Naive thymus-derived CD4-positive, alpha-beta T cell (primary cell): ENCODE measurements around the gene DLG2. TPM values are rescaled to one million over a fixed set of nuclear protein-coding genes. Genes with fewer than 3 reads are reported as not detected.

Experiments
- ATAC-seq: fragments of 150-1000 bp; cut with Tn5 transposase; 2 replicates; pipeline ENCODE4 v1.10.0; 2021; ENCODE audit warnings: mild to moderate bottlenecking, moderate library complexity
- CTCF ChIA-PET: fragments of 350-600 bp; sonication (Branson Sonifier 250); formaldehyde crosslinking; loops from one replicate; lab custom pipeline; 2021; ENCODE audit warnings: antibody characterized with exemption; lab: Charles Lee
- POLR2A ChIA-PET: fragments of 350-600 bp; sonication (Branson Sonifier 250); formaldehyde crosslinking; loops from one replicate; lab custom pipeline; 2021; ENCODE audit warnings: antibody characterized with exemption, inconsistent platforms; lab: Charles Lee
- DNase-seq, 9 donors: peaks; one replicate each; pipeline versions ENCODE4 v3.0.0 to v3.0.0-alpha.2; 2020 to 2022; ENCODE audit warnings: mixed read lengths in 1 of 9
- H3K27ac ChIP-seq: one replicate; pipeline ENCODE4 v1.7.0; 2013; ENCODE audit warnings: mild to moderate bottlenecking, low read depth, low read length, moderate library complexity
- H3K27me3 ChIP-seq, 2 donors: one replicate each; pipeline ENCODE4 v1.7.0; 2013; ENCODE audit warnings: low read length in 2 of 2, mild to moderate bottlenecking in 2 of 2, moderate library complexity in 2 of 2; ENCODE audit not compliant: control insufficient read depth in 2 of 2, insufficient read depth in 2 of 2
- H3K36me3 ChIP-seq, 3 experiments: 1 replicate in 2 of 3; 2 replicates in 1 of 3; pipeline ENCODE4 v1.7.0; 2013; ENCODE audit warnings: low read length in 3 of 3, mild to moderate bottlenecking in 3 of 3, moderate library complexity in 1 of 3; ENCODE audit not compliant: insufficient read depth in 3 of 3, control insufficient read depth in 2 of 3
- H3K4me1 ChIP-seq, 2 donors: one replicate each; pipeline ENCODE4 v1.7.0; 2013; ENCODE audit warnings: low read length in 2 of 2, mild to moderate bottlenecking in 2 of 2, moderate library complexity in 1 of 2; ENCODE audit not compliant: control insufficient read depth in 2 of 2, insufficient read depth in 2 of 2
- H3K4me3 ChIP-seq: 2 replicates; pipeline ENCODE4 v1.7.0; 2013; ENCODE audit warnings: mild to moderate bottlenecking, low read length
- H3K9me3 ChIP-seq, 3 experiments: 1 replicate in 2 of 3; 2 replicates in 1 of 3; pipeline ENCODE4 v1.7.0; 2013; ENCODE audit warnings: low read length in 3 of 3; ENCODE audit not compliant: control insufficient read depth in 2 of 3
- H3K27ac Mint-ChIP-seq, 9 donors: one replicate each; pipeline ENCODE4 v1.8.0; 2020 to 2022; ENCODE audit warnings: mixed read lengths in 9 of 9, mild to moderate bottlenecking in 8 of 9, moderate library complexity in 5 of 9, inconsistent platforms in 2 of 9
- H3K27me3 Mint-ChIP-seq, 5 donors: one replicate each; pipeline ENCODE4 v1.8.0; 2021 to 2022; ENCODE audit warnings: mixed read lengths in 5 of 5, mild to moderate bottlenecking in 1 of 5
- H3K36me3 Mint-ChIP-seq, 5 donors: one replicate each; pipeline ENCODE4 v1.8.0; 2020 to 2022; ENCODE audit warnings: mixed read lengths in 5 of 5, mild to moderate bottlenecking in 3 of 5, inconsistent platforms in 1 of 5
- H3K4me1 Mint-ChIP-seq, 7 donors: one replicate each; pipeline ENCODE4 v1.8.0; 2020 to 2022; ENCODE audit warnings: mixed read lengths in 7 of 7, mild to moderate bottlenecking in 3 of 7, inconsistent platforms in 1 of 7
- H3K4me3 Mint-ChIP-seq, 10 donors: one replicate each; pipeline ENCODE4 v1.8.0; 2020 to 2022; ENCODE audit warnings: mild to moderate bottlenecking in 10 of 10, mixed read lengths in 10 of 10, moderate library complexity in 6 of 10, inconsistent platforms in 2 of 10
- H3K9me3 Mint-ChIP-seq, 11 donors: one replicate each; pipeline ENCODE4 v1.8.0; 2020 to 2022; ENCODE audit warnings: mixed read lengths in 11 of 11, mild to moderate bottlenecking in 4 of 11, inconsistent platforms in 1 of 11, moderate library complexity in 1 of 11
- intact Hi-C, 2 donors: fragments of 100-400 bp; cut with micrococcal nuclease; formaldehyde crosslinking; loops; one replicate each; pipeline ENCODE4 v1.15.1; 2023
- polyA plus RNA-seq, 2 donors: library from polyadenylated mRNA; unstranded; fragments of 300-500 nt; fragmentation: Illumina TruSeq; gene quantifications; one replicate each; pipeline ENCODE4 v1.2.3, GENCODE V29; 2021
- total RNA-seq, 6 experiments: library from RNA in 5 of 6; stranded (reverse) in 5 of 6; gene quantifications; 1 replicate in 5 of 6; 2 replicates in 1 of 6; pipeline ENCODE4 v1.2.3 and lab custom pipeline; 2021 to 2026

DLG2 gene
- total and polyA plus RNA-seq, 7 experiments from 2014 or later = 0.64 to 6.1 (median 3.7) TPM

DNA sequence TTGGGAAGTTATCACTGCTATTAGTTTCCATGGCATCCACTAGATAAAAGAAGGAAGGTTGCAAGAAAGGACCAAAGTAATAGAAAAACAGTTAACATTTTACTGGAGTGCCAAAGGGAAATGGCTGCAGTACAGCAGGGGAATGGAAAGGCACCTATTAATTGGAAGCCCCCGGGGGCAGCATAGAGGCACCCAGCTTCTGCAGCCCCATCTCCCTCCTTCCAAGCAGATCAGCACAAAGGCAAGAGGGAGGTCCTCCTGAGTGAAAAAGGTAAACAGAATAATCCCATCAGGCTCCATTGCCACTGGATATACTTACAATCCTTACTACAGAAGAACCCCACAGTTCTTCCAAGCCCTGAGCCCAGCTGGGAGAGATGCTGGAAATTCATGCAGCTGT is 887.1 kb downstream of the DLG2 start:
- ChIA-PET POLR2A (no interaction called here), CTCF (no interaction called here)
- no peaks in the 10 kb centered on the region for H3K36me3 ChIP-seq
- H3K4me3 ChIP-seq = no peak overlapping the region
- ATAC-seq (no peak), DNase-seq (no peak)
- H3K9me3 Mint-ChIP-seq = peaks cover 8 to 52% (median 21%) of the 10 kb centered on the region in 11 donors
- H3K4me3 Mint-ChIP-seq = no peak overlapping the region
- H3K36me3 Mint-ChIP-seq = peaks cover 0 to 6% (median 0%) of the 10 kb centered on the region in 5 donors
- no peaks in the 10 kb centered on the region for H3K4me1 ChIP-seq
- H3K9me3 ChIP-seq = peaks cover 0 to 5% (median 0%) of the 10 kb centered on the region in 3 experiments
- H3K27ac ChIP-seq = no peak overlapping the region
- H3K27me3 Mint-ChIP-seq = no peaks in the 10 kb centered on the region
- no peaks in the 10 kb centered on the region for H3K4me1 Mint-ChIP-seq
- intact Hi-C loops = no loop called here
- no peak overlapping the region for H3K27ac Mint-ChIP-seq
- no peaks in the 10 kb centered on the region for H3K27me3 ChIP-seq

DNA sequence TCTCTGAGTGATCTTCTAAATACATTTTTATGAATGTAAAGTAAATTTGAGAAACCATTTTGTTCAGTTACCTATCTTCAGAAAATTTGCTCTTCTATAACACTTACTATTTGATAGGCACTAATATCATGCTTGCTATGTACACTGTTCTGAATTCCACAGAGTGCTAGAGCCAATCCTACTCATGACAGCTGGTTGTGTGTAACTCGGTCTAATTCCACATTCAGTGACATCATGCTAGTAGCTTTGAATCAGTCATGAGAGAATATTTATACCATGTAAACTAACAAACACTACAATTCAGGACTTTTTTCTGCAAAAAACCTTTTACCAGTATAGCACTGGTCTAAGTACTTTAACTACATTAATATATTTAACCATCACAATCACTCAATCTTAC is 902.9 kb downstream of the DLG2 start:
- H3K4me1 ChIP-seq = no peaks in the 10 kb centered on the region
- Mint-ChIP-seq H3K27ac (no peak overlapping the region), H3K4me1 (peaks cover 0 to 21% (median 13%) of the 10 kb centered on the region in 7 donors), H3K4me3 (no peak overlapping the region), H3K36me3 (peaks cover 0 to 4% (median 0%) of the 10 kb centered on the region in 5 donors), H3K9me3 (peaks cover 2 to 52% (median 12%) of the 10 kb centered on the region in 11 donors), H3K27me3 (peaks cover 4 to 23% (median 8%) of the 10 kb centered on the region in 5 donors)
- H3K27ac ChIP-seq = no peak overlapping the region
- H3K9me3 ChIP-seq = no peaks in the 10 kb centered on the region
- no peaks in the 10 kb centered on the region for H3K27me3 ChIP-seq
- no peaks in the 10 kb centered on the region for H3K36me3 ChIP-seq
- H3K4me3 ChIP-seq = no peak overlapping the region
- no peak for DNase-seq
- POLR2A ChIA-PET = interaction anchor here (0.8 kb wide), 1 partner anchor 1571 kb away, joined by 3 read pairs; no protein-coding TSS in a partner anchor
- no peak for ATAC-seq
- CTCF ChIA-PET = no interaction called here
- intact Hi-C loops = loop anchor here in 1 of 2 donors (10.0 kb wide), 2 partner anchors 159 to 941 kb away; partner anchors contain the start of gene CREBZF

- intact Hi-C loops = loop anchor here in 1 of 2 donors (10.0 kb wide), 2 partner anchors 158 to 942 kb away; partner anchors contain the start of gene CREBZF
- H3K27ac Mint-ChIP-seq = peak overlapping the region in 3 of 9 donors; percentile 36 to 84 (median 63)
- H3K9me3 Mint-ChIP-seq = peaks cover 0 to 37% (median 6%) of the 10 kb centered on the region in 11 donors
These were observed 904.5 kb downstream of the DLG2 start for GRCh38 chr11:84722583-84723108.

GRCh38 chr11:84721561-84721961 is 905.6 kb downstream of the DLG2 start:
- ATAC-seq (peak; percentile 52), DNase-seq (peak in 7 of 9 donors; percentile 25 to 71 (median 54))
- intact Hi-C loops = loop anchor here in 1 of 2 donors (10.0 kb wide), 2 partner anchors 157 to 943 kb away; partner anchors contain the start of gene CREBZF
- peaks cover 0 to 21% (median 13%) of the 10 kb centered on the region in 7 donors for H3K4me1 Mint-ChIP-seq
- POLR2A ChIA-PET = interaction anchor here (0.5 kb wide), 1 partner anchor 59 kb away, joined by 3 read pairs; no protein-coding TSS in a partner anchor
- peaks cover 0 to 4% (median 0%) of the 10 kb centered on the region in 5 donors for H3K36me3 Mint-ChIP-seq
- no peak overlapping the region for H3K27ac ChIP-seq
- H3K9me3 ChIP-seq = no peaks in the 10 kb centered on the region
- H3K36me3 ChIP-seq = no peaks in the 10 kb centered on the region
- H3K4me1 ChIP-seq = no peaks in the 10 kb centered on the region
- H3K27me3 ChIP-seq = no peaks in the 10 kb centered on the region
- H3K4me3 ChIP-seq = no peak overlapping the region
- H3K27ac Mint-ChIP-seq = peak overlapping the region in 8 of 9 donors; percentile 20 to 92 (median 70)
- peaks cover 4 to 24% (median 11%) of the 10 kb centered on the region in 5 donors for H3K27me3 Mint-ChIP-seq
- CTCF ChIA-PET = no interaction called here
- peak overlapping the region; percentile 14 to 89 (median 74) for H3K4me3 Mint-ChIP-seq
- H3K9me3 Mint-ChIP-seq = peaks cover 0 to 27% (median 6%) of the 10 kb centered on the region in 11 donors

More at GRCh38 chr11:84722583-84723108, 904.5 kb downstream of the DLG2 start:
- Histone ChIP-seq H3K36me3 (no peaks in the 10 kb centered on the region), H3K27me3 (no peaks in the 10 kb centered on the region), H3K9me3 (no peaks in the 10 kb centered on the region), H3K27ac (no peak overlapping the region), H3K4me1 (no peaks in the 10 kb centered on the region), H3K4me3 (no peak overlapping the region)
- peaks cover 0 to 4% (median 0%) of the 10 kb centered on the region in 5 donors for H3K36me3 Mint-ChIP-seq
- DNase-seq (no peak), ATAC-seq (no peak)
- POLR2A ChIA-PET = no interaction called here
- CTCF ChIA-PET = no interaction called here
- no peak overlapping the region for H3K4me3 Mint-ChIP-seq
- H3K27me3 Mint-ChIP-seq = peaks cover 4 to 24% (median 11%) of the 10 kb centered on the region in 5 donors
- peaks cover 0 to 21% (median 13%) of the 10 kb centered on the region in 7 donors for H3K4me1 Mint-ChIP-seq

DNA sequence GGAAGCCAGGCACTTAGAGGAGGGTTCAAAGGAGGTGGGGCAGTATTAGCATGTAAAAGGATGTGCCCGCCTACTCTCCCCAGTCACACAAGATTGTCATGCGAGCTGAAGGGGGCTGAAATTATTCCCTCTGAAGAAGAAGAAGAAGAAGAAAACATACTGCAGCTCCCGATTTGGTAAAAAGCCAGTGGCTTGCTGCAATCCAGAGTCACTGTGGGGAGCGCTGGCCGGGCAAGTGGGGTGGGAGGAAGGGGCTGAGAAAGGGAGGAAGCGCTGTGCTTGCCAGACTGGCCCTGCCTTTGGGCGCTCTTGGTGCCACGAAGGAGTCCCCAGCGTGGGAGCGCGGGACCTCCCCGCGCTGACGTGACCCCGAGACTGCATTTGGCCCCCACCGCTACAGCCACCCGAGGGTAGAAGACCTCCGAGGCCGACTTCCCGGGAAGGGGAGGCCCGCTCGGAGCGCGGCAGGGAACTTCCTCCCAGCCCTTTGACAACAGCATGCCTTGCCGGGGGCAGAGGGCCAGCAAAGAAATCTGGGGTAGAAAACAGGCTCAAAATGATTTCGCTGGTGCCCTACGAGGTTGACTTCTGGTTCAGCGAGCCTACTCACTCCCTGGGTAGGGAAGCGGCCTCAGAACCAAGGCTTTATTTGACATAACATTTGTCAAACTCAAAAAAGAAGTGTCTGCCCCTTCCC is 906.3 kb downstream of the DLG2 start:
- H3K4me3 Mint-ChIP-seq = peak overlapping the region; percentile 63 to 89 (median 80)
- peak overlapping the region in 8 of 9 donors; percentile 52 to 92 (median 75) for H3K27ac Mint-ChIP-seq
- H3K9me3 Mint-ChIP-seq = peaks cover 0 to 21% (median 4%) of the 10 kb centered on the region in 11 donors
- H3K27me3 Mint-ChIP-seq = peaks cover 4 to 24% (median 11%) of the 10 kb centered on the region in 5 donors
- Histone ChIP-seq H3K27me3 (no peaks in the 10 kb centered on the region), H3K9me3 (no peaks in the 10 kb centered on the region), H3K4me1 (no peaks in the 10 kb centered on the region), H3K36me3 (no peaks in the 10 kb centered on the region), H3K27ac (no peak overlapping the region), H3K4me3 (no peak overlapping the region)
- CTCF ChIA-PET = no interaction called here
- H3K36me3 Mint-ChIP-seq = peaks cover 0 to 4% (median 0%) of the 10 kb centered on the region in 5 donors
- peak in 8 of 9 donors; percentile 1 to 23 (median 14) for DNase-seq
- ATAC-seq = peak; percentile 40
- POLR2A ChIA-PET = interaction anchor here (0.5 to 0.9 kb wide), 3 partner anchors 27 to 1473 kb away, joined by 3 to 6 read pairs (median 4); no protein-coding TSS in a partner anchor
- H3K4me1 Mint-ChIP-seq = peaks cover 0 to 21% (median 13%) of the 10 kb centered on the region in 7 donors
- intact Hi-C loops = loop anchor here in 1 of 2 donors (10.0 kb wide), 2 partner anchors 156 to 944 kb away; partner anchors contain the start of gene CREBZF

DNA sequence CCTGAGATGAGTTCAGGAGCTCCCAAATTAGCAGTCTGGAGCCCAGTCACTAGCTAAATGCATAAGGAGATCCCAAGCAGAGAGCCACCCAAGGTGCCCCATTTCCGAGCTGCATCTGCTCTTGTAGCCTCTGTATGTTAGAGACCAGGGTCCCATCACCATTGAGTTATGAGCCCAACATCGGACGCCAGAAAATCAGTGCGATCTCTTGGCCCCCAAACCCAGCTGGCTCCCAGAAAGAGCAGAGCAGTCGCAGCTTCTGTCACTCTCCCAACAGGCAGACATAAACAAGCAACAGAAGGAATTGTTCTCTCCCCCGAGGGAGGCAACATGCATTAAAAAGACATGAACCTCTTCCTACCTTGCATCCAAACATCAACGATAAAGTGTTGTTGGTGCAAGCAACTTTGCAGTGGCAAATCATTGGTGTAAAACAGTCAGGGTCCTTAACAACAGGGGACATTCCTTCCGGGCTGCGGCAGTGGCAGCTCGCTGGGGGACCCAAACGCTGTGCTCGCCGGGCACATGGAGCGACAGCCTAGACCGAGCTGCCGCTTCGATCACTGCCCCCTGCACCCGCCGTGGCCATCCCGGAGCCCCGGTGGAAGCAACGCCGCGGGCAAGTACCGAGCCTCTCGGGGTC is 907.1 kb downstream of the DLG2 start:
- POLR2A ChIA-PET = interaction anchor here (0.6 to 0.9 kb wide), 2 partner anchors 28 to 1474 kb away, joined by 4 to 6 read pairs; no protein-coding TSS in a partner anchor
- ATAC-seq = peak; percentile 24
- H3K4me1 Mint-ChIP-seq = peaks cover 0 to 21% (median 13%) of the 10 kb centered on the region in 7 donors
- H3K4me3 Mint-ChIP-seq = peak overlapping the region; percentile 63 to 87 (median 78)
- CTCF ChIA-PET = no interaction called here
- Histone ChIP-seq H3K9me3 (no peaks in the 10 kb centered on the region), H3K27me3 (no peaks in the 10 kb centered on the region), H3K36me3 (no peaks in the 10 kb centered on the region), H3K4me3 (no peak overlapping the region), H3K27ac (no peak overlapping the region), H3K4me1 (no peaks in the 10 kb centered on the region)
- peaks cover 4 to 24% (median 11%) of the 10 kb centered on the region in 5 donors for H3K27me3 Mint-ChIP-seq
- H3K36me3 Mint-ChIP-seq = peaks cover 0 to 4% (median 0%) of the 10 kb centered on the region in 5 donors
- intact Hi-C loops = loop anchor here in 1 of 2 donors (10.0 kb wide), 2 partner anchors 155 to 945 kb away; partner anchors contain the start of gene CREBZF
- H3K27ac Mint-ChIP-seq = peak overlapping the region in 6 of 9 donors; percentile 37 to 76 (median 57)
- peak in 1 of 9 donors; percentile 1 for DNase-seq
- H3K9me3 Mint-ChIP-seq = peaks cover 0 to 25% (median 2%) of the 10 kb centered on the region in 11 donors
